ENCODE data around the gene CTNND2. TPM values are rescaled to one million over a fixed set of nuclear protein-coding genes. Genes with fewer than 3 reads are reported as not detected.

The CTNND2 gene
- total RNA-seq, 2 donors from 2014 or later: not detected

GRCh38 chr5:10981932-10982331 is 922.3 kb downstream of the CTNND2 start:
- Histone ChIP-seq H3K27ac (no peak overlapping the region), H3K27me3 (replicated peaks; ENCODE audit: insufficient read depth) (no peaks in the 10 kb centered on the region), H3K9me3 (no peaks in the 10 kb centered on the region), H3K4me1 (ENCODE audit: control insufficient read depth in 1 of 2, low read depth in 2 of 2) (no peaks in the 10 kb centered on the region), H3K36me3 (no peaks in the 10 kb centered on the region), H3K4me3 (no peak overlapping the region)
- no peak for DNase-seq (ENCODE audit: low spot score)
- TF ChIP-seq CTCF (IDR thresholded peaks at IDR 0.05): no peak
- ATAC-seq (ENCODE audit: insufficient number of reproducible peaks, low FRiP score, low read depth): no peak

- ATAC-seq (ENCODE audit: insufficient number of reproducible peaks, low FRiP score, low read depth): no peak
- no peak overlapping the region for H3K27ac ChIP-seq
- H3K27me3 ChIP-seq (replicated peaks; ENCODE audit: insufficient read depth): no peaks in the 10 kb centered on the region
- no peak for DNase-seq (ENCODE audit: low spot score)
- no peak overlapping the region for H3K4me3 ChIP-seq
- H3K36me3 ChIP-seq: no peaks in the 10 kb centered on the region
- H3K4me1 ChIP-seq (ENCODE audit: control insufficient read depth in 1 of 2, low read depth in 2 of 2): no peaks in the 10 kb centered on the region
- H3K9me3 ChIP-seq: no peaks in the 10 kb centered on the region
- TF ChIP-seq CTCF (IDR thresholded peaks at IDR 0.05): no peak
These were observed 927.2 kb downstream of the CTNND2 start for GRCh38 chr5:10977011-10977410.

- H3K36me3 ChIP-seq: no peaks in the 10 kb centered on the region
- no peak overlapping the region for H3K4me3 ChIP-seq
- no peaks in the 10 kb centered on the region for H3K9me3 ChIP-seq
- H3K27me3 ChIP-seq (replicated peaks; ENCODE audit: insufficient read depth): no peaks in the 10 kb centered on the region
- TF ChIP-seq CTCF (IDR thresholded peaks at IDR 0.05): no peak
- no peak for DNase-seq (ENCODE audit: low spot score)
- no peak for ATAC-seq (ENCODE audit: insufficient number of reproducible peaks, low FRiP score, low read depth)
- no peak overlapping the region for H3K27ac ChIP-seq
- no peaks in the 10 kb centered on the region for H3K4me1 ChIP-seq (ENCODE audit: control insufficient read depth in 1 of 2, low read depth in 2 of 2)
These were observed 928.3 kb downstream of the CTNND2 start for GRCh38 chr5:10975945-10976344.

GRCh38 chr5:10974850-10975249 is 929.4 kb downstream of the CTNND2 start:
- no peak for ATAC-seq (ENCODE audit: insufficient number of reproducible peaks, low FRiP score, low read depth)
- DNase-seq (ENCODE audit: low spot score): no peak
- Histone ChIP-seq H3K27ac (no peak overlapping the region), H3K27me3 (replicated peaks; ENCODE audit: insufficient read depth) (no peaks in the 10 kb centered on the region), H3K4me3 (no peak overlapping the region), H3K36me3 (no peaks in the 10 kb centered on the region), H3K4me1 (ENCODE audit: control insufficient read depth in 1 of 2, low read depth in 2 of 2) (no peaks in the 10 kb centered on the region), H3K9me3 (no peaks in the 10 kb centered on the region)
- no peak for TF ChIP-seq CTCF (IDR thresholded peaks at IDR 0.05)

GRCh38 chr5:10973316-10973715 is 930.9 kb downstream of the CTNND2 start:
- Histone ChIP-seq H3K9me3 (no peaks in the 10 kb centered on the region), H3K4me3 (no peak overlapping the region), H3K27me3 (replicated peaks; ENCODE audit: insufficient read depth) (no peaks in the 10 kb centered on the region), H3K4me1 (ENCODE audit: control insufficient read depth in 1 of 2, low read depth in 2 of 2) (no peaks in the 10 kb centered on the region), H3K27ac (no peak overlapping the region), H3K36me3 (no peaks in the 10 kb centered on the region)
- DNase-seq (ENCODE audit: low spot score): no peak
- no peak for TF ChIP-seq CTCF (IDR thresholded peaks at IDR 0.05)
- ATAC-seq (ENCODE audit: insufficient number of reproducible peaks, low FRiP score, low read depth): no peak

Measured in thoracic aorta (tissue), 2 donors.